ENCODE data around the gene CELF4.

- TF ChIP-seq CTCF (IDR thresholded peaks at IDR 0.05) (no peak), POLR2A (IDR thresholded peaks at IDR 0.05) (no peak)
These were observed 119.8 kb downstream of the CELF4 start for GRCh38 chr18:37445836-37446235.

All from body of pancreas (tissue), 4 donors.